GM23248 (cell line): ENCODE measurements around the gene MVD. TPM values are rescaled to one million over a fixed set of nuclear protein-coding genes. Genes with fewer than 3 reads are reported as not detected.

Source experiments
- DNase-seq: peaks from one replicate; pipeline ENCODE4 v3.0.0-alpha.2; 2015
- H2AFZ ChIP-seq: fragments of 200-600 bp; sonication (generic); 2 replicates; pipeline ENCODE4 v1.6.1; 2016; ENCODE audit warnings: antibody characterized with exemption
- H3F3A ChIP-seq: fragments of 200-600 bp; sonication (generic); 2 replicates; pipeline ENCODE4 v1.6.1; 2016; ENCODE audit warnings: mild to moderate bottlenecking, antibody characterized with exemption, mixed run types; ENCODE audit not compliant: insufficient read depth
- H3K27ac ChIP-seq: fragments of 200-600 bp; sonication (generic); 2 replicates; pipeline ENCODE4 v1.5.1; 2016; ENCODE audit warnings: mild to moderate bottlenecking
- H3K27me3 ChIP-seq: fragments of 200-600 bp; sonication (generic); replicated peaks from 2 replicates; pipeline ENCODE4 v1.6.1; 2016; ENCODE audit warnings: mild to moderate bottlenecking; ENCODE audit not compliant: insufficient read depth
- H3K36me3 ChIP-seq: fragments of 200-600 bp; sonication (generic); 2 replicates; pipeline ENCODE4 v1.6.1; 2016; ENCODE audit warnings: low read depth, mild to moderate bottlenecking
- H3K4me1 ChIP-seq: fragments of 200-600 bp; sonication (generic); 2 replicates; pipeline ENCODE4 v1.6.1; 2016; ENCODE audit warnings: mild to moderate bottlenecking; ENCODE audit not compliant: insufficient read depth
- H3K4me2 ChIP-seq: fragments of 200-600 bp; sonication (generic); one replicate; pipeline ENCODE4 v1.6.1; 2016; ENCODE audit warnings: mild to moderate bottlenecking; ENCODE audit not compliant: unreplicated experiment
- H3K4me3 ChIP-seq: fragments of 200-600 bp; sonication (generic); 2 replicates; pipeline ENCODE4 v1.5.1; 2016; ENCODE audit warnings: mild to moderate bottlenecking
- H3K79me2 ChIP-seq: fragments of 200-600 bp; sonication (generic); 2 replicates; pipeline ENCODE4 v1.6.1; 2016; ENCODE audit warnings: mild to moderate bottlenecking; ENCODE audit not compliant: insufficient read depth
- H3K9ac ChIP-seq: fragments of 200-600 bp; sonication (generic); 2 replicates; pipeline ENCODE4 v1.6.1; 2016; ENCODE audit warnings: mild to moderate bottlenecking
- H3K9me2 ChIP-seq: fragments of 200-600 bp; sonication (generic); 2 replicates; pipeline ENCODE4 v1.6.1; 2016; ENCODE audit warnings: mixed run types, mild to moderate bottlenecking, moderate library complexity; ENCODE audit not compliant: insufficient read depth
- H3K9me3 ChIP-seq: fragments of 200-600 bp; sonication (generic); one replicate; pipeline ENCODE4 v1.6.1; 2017; ENCODE audit warnings: low read depth
- H4K20me1 ChIP-seq: fragments of 200-600 bp; sonication (generic); 2 replicates; pipeline ENCODE4 v1.6.0; 2016; ENCODE audit not compliant: insufficient read depth
- EZH2 ChIP-seq: fragments of 200-600 bp; sonication (generic); IDR thresholded peaks from 2 replicates; pipeline ENCODE4 v1.6.1; 2018; ENCODE audit warnings: antibody characterized with exemption, mild to moderate bottlenecking; ENCODE audit not compliant: insufficient read depth, poor library complexity, severe bottlenecking
- EZH2phosphoT487 ChIP-seq: fragments of 200-600 bp; sonication (generic); IDR thresholded peaks from 2 replicates; pipeline ENCODE4 v1.6.1; 2018; ENCODE audit warnings: antibody characterized with exemption, moderate library complexity, mild to moderate bottlenecking, low read depth; ENCODE audit not compliant: insufficient read depth
- WGBS, 2 experiments: methylation state at CpG; one replicate each; pipeline ENCODE4 v1.1.6; 2015 to 2017; ENCODE audit warnings: low lambda C conversion rate in 2 of 2, low coverage in 1 of 2; ENCODE audit errors: missing lambda C conversion rate in 2 of 2; 5-methylcytosine and 5-hydroxymethylcytosine counted together
- in situ Hi-C: fragments of 300-500 bp; cut with MboI; formaldehyde crosslinking; loops from 2 replicates; pipeline ENCODE4 v1.15.0; 2020
- polyA plus RNA-seq: library from polyadenylated mRNA; unstranded; fragments of >200 nt; fragmentation: Nextera tagmentation; extraction: Ambion mirVana; gene quantifications from 2 replicates; pipeline ENCODE4 v1.2.1, GENCODE V29; 2016
- total RNA-seq: library from RNA; depleted of rRNA; stranded (reverse); fragments of >200 nt; shearing (Covaris generic); gene quantifications from 2 replicates; pipeline ENCODE4 v1.2.3, GENCODE V29; 2014; rRNA removed

MVD gene
- total and polyA plus RNA-seq, 2 experiments from 2014 or later, result 25.0 to 27.4 TPM

GRCh38 chr16:88608076-88608475 is 54.8 kb downstream of the MVD start:
- TF ChIP-seq EZH2phosphoT487 (no peak), EZH2 (no peak)
- Histone ChIP-seq H3K36me3 (peaks cover 9% of the 10 kb centered on the region; the same call in 1 of the 2 replicates), H3K27me3 (no peaks in the 10 kb centered on the region), H2AFZ (no peak overlapping the region), H3K4me1 (no peaks in the 10 kb centered on the region), H4K20me1 (no peaks in the 10 kb centered on the region), H3K4me2 (no peak overlapping the region), H3F3A (no peaks in the 10 kb centered on the region; the same call in 1 of the 2 replicates), H3K9me2 (no peaks in the 10 kb centered on the region), H3K9ac (no peak overlapping the region), H3K4me3 (no peak overlapping the region), H3K9me3 (no peaks in the 10 kb centered on the region), H3K79me2 (0 out of 2 replicates have a peak, but pooled peaks cover 8% of the 10 kb centered on the region), H3K27ac (no peak overlapping the region)
- DNase-seq, result no peak
- 89 to 93% methylated on average over 6 of the region's 6 CpGs for WGBS, 2 experiments
- in situ Hi-C loops, result no loop called here

- DNase-seq, result no peak
- no peak overlapping the region for H3K4me3 ChIP-seq
- no peaks in the 10 kb centered on the region for H3K4me1 ChIP-seq
- no peak overlapping the region for H3K4me2 ChIP-seq
- no peak overlapping the region for H2AFZ ChIP-seq
- H3K27me3 ChIP-seq, result no peaks in the 10 kb centered on the region
- no peaks in the 10 kb centered on the region for H3K9me2 ChIP-seq
- TF ChIP-seq EZH2phosphoT487 (no peak), EZH2 (no peak)
- H3K79me2 ChIP-seq, result 0 out of 2 replicates have a peak, but pooled peaks cover 18% of the 10 kb centered on the region
- H3F3A ChIP-seq, result no peaks in the 10 kb centered on the region
- in situ Hi-C loops, result no loop called here
- no peak overlapping the region for H3K27ac ChIP-seq
- 81% methylated on average over 17 of the region's 17 CpGs for WGBS, 2 experiments
- no peak overlapping the region for H3K9ac ChIP-seq
- H3K9me3 ChIP-seq, result no peaks in the 10 kb centered on the region
- peaks cover 6% of the 10 kb centered on the region; the same call in 1 of the 2 replicates for H3K36me3 ChIP-seq
- H4K20me1 ChIP-seq, result no peaks in the 10 kb centered on the region
These were observed 56.6 kb downstream of the MVD start for GRCh38 chr16:88606148-88606757.

GRCh38 chr16:88605186-88606147 is 57.4 kb downstream of the MVD start:
- no peak for TF ChIP-seq EZH2
- TF ChIP-seq EZH2phosphoT487, result no peak
- no peak for DNase-seq
- 0 out of 2 replicates have a peak, but pooled peaks cover 18% of the 10 kb centered on the region for H3K79me2 ChIP-seq
- no peaks in the 10 kb centered on the region for H3K9me2 ChIP-seq
- H3K9ac ChIP-seq, result no peak overlapping the region
- in situ Hi-C loops, result no loop called here
- no peak overlapping the region for H2AFZ ChIP-seq
- no peaks in the 10 kb centered on the region for H3K27me3 ChIP-seq
- no peak overlapping the region for H3K4me3 ChIP-seq
- WGBS, 2 experiments, result 73 to 74% methylated on average over 20 of the region's 20 CpGs
- no peaks in the 10 kb centered on the region for H4K20me1 ChIP-seq
- H3K4me2 ChIP-seq, result no peak overlapping the region
- no peaks in the 10 kb centered on the region for H3K4me1 ChIP-seq
- H3K36me3 ChIP-seq, result peaks cover 6% of the 10 kb centered on the region; the same call in 1 of the 2 replicates
- no peaks in the 10 kb centered on the region for H3F3A ChIP-seq
- H3K27ac ChIP-seq, result no peak overlapping the region
- H3K9me3 ChIP-seq, result no peaks in the 10 kb centered on the region

GRCh38 chr16:88602091-88602490 is 60.8 kb downstream of the MVD start:
- DNase-seq, result no peak
- 88 to 91% methylated on average over 7 of the region's 7 CpGs for WGBS, 2 experiments
- Histone ChIP-seq H3K4me1 (no peaks in the 10 kb centered on the region), H3K36me3 (peaks cover 9% of the 10 kb centered on the region; the same call in 1 of the 2 replicates), H3K9me2 (no peaks in the 10 kb centered on the region), H2AFZ (no peak overlapping the region), H4K20me1 (no peaks in the 10 kb centered on the region), H3F3A (no peaks in the 10 kb centered on the region), H3K4me3 (no peak overlapping the region), H3K79me2 (peaks cover 16% of the 10 kb centered on the region; the same call in 1 of the 2 replicates), H3K27ac (no peak overlapping the region), H3K9me3 (no peaks in the 10 kb centered on the region), H3K27me3 (no peaks in the 10 kb centered on the region), H3K4me2 (no peak overlapping the region), H3K9ac (no peak overlapping the region)
- in situ Hi-C loops, result no loop called here
- TF ChIP-seq EZH2phosphoT487 (no peak), EZH2 (no peak)

Other genes with a start within 250 kb of the MVD start
- 0.25 and 2.4 TPM in 2 replicates for gene ZFPM1, start 209.8 kb downstream of the MVD start, total RNA-seq
- 0.06 and 0.14 TPM in 2 replicates for gene ZFPM1, start 209.8 kb downstream of the MVD start, polyA plus RNA-seq
- gene ZC3H18, start 92.7 kb downstream of the MVD start, total RNA-seq, result 8.9 and 9.7 TPM in 2 replicates
- 23.1 and 24.9 TPM in 2 replicates for gene ZC3H18, start 92.7 kb downstream of the MVD start, polyA plus RNA-seq
- not detected in 2 replicates for gene IL17C, start 24.5 kb downstream of the MVD start, total RNA-seq
- not detected in 2 replicates for gene IL17C, start 24.5 kb downstream of the MVD start, polyA plus RNA-seq
- 332 and 338 TPM in 2 replicates for gene CYBA, start 12.0 kb downstream of the MVD start, total RNA-seq
- gene CYBA, start 12.0 kb downstream of the MVD start, polyA plus RNA-seq, result 270 and 283 TPM in 2 replicates
- gene SNAI3, start 23.4 kb upstream of the MVD start, total RNA-seq, result not detected in 2 replicates
- 0.35 and 0.71 TPM in 2 replicates for gene SNAI3, start 23.4 kb upstream of the MVD start, polyA plus RNA-seq
- 13.7 and 14.6 TPM in 2 replicates for gene RNF166, start 43.3 kb upstream of the MVD start, total RNA-seq
- 8.2 and 8.9 TPM in 2 replicates for gene RNF166, start 43.3 kb upstream of the MVD start, polyA plus RNA-seq
- 20.4 and 22.3 TPM in 2 replicates for gene CTU2, start 43.4 kb upstream of the MVD start, total RNA-seq
- gene CTU2, start 43.4 kb upstream of the MVD start, polyA plus RNA-seq, result 16.1 and 17.1 TPM in 2 replicates
- gene PIEZO1, start 122.1 kb upstream of the MVD start, total RNA-seq, result 223 and 294 TPM in 2 replicates
- gene PIEZO1, start 122.1 kb upstream of the MVD start, polyA plus RNA-seq, result 89.7 and 95.3 TPM in 2 replicates
- gene CDT1, start 140.7 kb upstream of the MVD start, total RNA-seq, result 11.3 and 14.2 TPM in 2 replicates
- gene CDT1, start 140.7 kb upstream of the MVD start, polyA plus RNA-seq, result 5.4 and 5.9 TPM in 2 replicates
- gene APRT, start 148.8 kb upstream of the MVD start, total RNA-seq, result 105 and 150 TPM in 2 replicates
- 224 and 226 TPM in 2 replicates for gene APRT, start 148.8 kb upstream of the MVD start, polyA plus RNA-seq
- 21.5 and 24.0 TPM in 2 replicates for gene GALNS, start 193.9 kb upstream of the MVD start, total RNA-seq
- gene GALNS, start 193.9 kb upstream of the MVD start, polyA plus RNA-seq, result 38.8 and 39.0 TPM in 2 replicates
- 18.7 and 20.4 TPM in 2 replicates for gene TRAPPC2L, start 194.0 kb upstream of the MVD start, total RNA-seq
- gene TRAPPC2L, start 194.0 kb upstream of the MVD start, polyA plus RNA-seq, result 83.2 and 90.9 TPM in 2 replicates
- not detected in 2 replicates for gene PABPN1L, start 203.6 kb upstream of the MVD start, total RNA-seq
- gene PABPN1L, start 203.6 kb upstream of the MVD start, polyA plus RNA-seq, result not detected in 2 replicates